Stimulated activated CD4-positive, alpha-beta T cell treated with anti-CD3 and anti-CD28 coated beads, Interleukin-1b, Interleukin-23, amount 100 ng/mL, for 1 hour (primary cell): Measurements from ENCODE around the gene C16orf96.
"Not testable (repeated sequence)": the region's sequence is repeated elsewhere in the genome, so short reads cannot be mapped to it uniquely, and the experiment has no call there.

ENCODE experiments used
- DNase-seq, 2 donors: peaks; one replicate each; pipeline ENCODE4 v3.0.0-alpha.2; 2020; ENCODE audit warnings: low read depth in 2 of 2

C16orf96 gene

DNA sequence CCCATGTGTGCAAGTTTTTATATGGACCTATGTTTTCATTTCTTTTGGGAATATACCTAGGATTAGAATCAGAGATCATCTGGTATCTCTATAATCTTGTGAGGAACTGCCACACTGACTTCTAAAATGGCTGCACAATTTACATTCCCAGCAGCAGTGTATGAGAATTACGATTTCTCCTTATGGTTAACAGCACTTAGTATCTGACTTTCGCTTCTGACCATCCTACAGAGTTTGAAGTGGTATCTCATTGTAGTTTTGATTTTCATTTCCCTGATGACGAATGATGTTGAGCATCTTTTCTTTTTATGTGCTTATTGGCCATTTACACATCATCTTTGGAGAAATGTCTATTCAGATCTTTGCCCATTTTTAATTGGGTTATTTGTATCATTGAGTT, 10.0 kb downstream of the C16orf96 start:
- no peak for DNase-seq

DNA sequence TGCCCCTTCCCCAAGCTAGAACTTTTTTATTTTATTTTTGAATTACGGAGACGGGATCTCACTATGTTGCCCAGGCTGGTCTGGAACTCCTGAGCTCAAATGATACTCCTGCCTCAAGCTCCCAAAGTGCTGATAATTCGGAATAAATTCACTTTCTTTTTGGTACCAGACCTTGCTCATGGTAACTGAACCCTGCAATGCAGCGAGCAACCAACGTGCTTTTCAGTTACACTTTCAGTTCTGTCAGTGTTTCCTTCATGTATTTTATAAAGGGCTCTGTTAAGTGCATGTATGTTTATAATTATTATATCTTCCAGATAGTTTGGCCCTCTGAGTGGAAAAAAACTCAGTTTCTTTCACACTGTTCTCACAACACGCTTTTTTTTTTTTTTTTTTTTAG, 13.9 kb downstream of the C16orf96 start:
- DNase-seq: no peak

DNA sequence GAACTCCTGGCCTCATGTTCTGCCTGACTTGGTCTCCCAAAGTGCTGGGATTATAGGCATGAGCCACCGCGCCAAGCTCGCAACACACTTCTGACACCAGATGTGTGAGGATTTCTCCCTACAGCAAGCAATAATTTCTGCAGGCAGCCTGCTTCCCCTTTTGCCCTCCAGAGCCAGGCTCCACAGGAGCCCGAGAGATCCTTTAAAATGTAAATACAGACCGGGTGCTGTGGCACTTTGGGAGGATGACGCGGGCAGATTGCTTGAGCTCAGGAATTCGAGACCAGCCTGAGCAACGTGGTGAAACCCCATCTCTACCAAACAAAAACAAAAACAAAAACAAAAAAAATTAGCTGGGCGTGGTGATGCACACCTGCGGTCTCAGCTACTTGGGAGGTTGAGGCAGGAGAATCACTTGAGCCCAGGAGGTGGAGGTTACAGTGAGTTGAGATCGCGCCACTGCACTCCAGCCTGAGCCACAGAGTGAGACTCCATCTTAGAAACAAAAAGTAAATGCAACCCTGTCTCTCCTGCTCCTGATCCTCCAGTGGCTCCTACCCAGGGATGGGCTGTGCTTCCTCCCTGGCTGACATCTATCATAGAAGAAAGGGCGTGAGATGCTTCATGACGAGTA, 14.7 kb downstream of the C16orf96 start:
- DNase-seq: no peak

DNA sequence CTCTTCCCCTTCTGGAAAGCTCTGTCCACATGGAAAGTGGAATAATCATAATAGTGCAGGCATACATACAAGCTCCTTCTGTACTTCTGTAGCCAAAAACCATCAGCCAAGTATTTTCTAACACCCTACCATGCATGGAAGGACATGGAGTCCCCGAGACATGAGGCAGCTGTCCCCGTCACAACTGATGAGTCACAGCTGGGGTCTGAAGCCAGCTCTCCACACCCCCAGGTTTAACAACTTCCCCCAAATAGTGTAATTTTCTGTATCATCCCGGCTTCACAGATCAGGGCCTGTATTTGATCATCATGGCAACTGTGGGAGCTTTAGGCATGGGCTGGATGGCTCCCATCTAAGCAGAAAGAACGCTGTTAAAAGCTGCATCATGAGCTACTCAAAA, 16.6 kb downstream of the C16orf96 start:
- no peak for DNase-seq

DNA sequence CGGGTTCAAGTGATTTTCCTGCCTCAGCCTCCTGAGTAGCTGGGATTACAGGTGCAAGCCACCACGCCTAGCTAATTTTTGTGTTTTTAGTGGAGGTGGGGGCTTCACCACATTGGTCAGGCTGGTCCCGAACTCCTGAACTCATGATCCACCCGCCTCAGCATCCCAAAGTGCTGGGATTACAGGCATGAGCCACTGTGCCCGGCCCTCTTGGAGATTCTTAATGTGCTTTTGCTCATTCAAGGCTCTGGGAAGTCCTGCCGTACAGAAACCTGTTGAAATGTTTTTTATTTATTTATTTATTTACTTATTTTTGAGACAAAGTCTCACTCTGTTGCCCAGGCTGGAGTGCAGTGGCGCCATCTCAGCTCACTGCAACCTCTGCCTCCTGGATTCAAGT, 17.8 kb downstream of the C16orf96 start:
- DNase-seq: not testable (repeated sequence)

DNA sequence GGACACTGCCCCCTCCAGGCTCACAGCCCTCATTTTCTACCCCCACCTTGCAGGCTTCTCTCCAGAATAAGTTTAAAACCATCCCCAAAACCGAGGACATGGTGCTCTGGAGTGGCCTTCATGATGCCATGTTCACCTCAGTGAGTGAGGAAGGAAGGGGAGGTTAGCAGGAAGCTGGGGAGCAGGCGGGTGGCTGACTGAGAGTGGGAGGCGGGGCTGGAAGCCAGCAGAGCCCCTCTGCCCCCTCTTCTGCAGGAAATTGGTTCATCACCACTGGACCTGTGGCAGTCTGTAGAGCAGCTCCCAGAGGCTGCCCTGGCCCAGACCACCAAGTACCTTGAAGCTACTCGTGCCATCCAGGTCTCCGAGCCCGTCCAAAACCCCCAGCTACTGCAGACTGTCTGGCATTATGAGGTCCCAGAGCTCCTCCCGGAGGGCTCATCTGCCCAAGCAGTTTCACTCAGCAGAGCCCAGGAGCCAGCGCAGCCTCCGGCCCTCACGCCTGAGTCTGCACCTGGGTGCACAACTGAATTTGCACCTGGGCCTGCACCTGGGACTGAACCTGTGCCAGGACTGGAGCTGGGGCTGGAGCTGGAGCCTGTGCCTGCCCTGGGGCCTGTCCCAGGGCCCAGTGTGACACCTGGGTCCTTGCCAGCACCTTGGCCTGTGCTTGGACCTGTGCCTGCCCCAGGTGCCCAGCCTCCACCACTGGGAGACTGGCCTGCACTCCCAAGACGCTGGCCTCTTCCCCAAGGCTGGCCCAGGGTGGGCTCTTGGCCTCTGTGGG, 19.0 kb downstream of the C16orf96 start:
- DNase-seq: no peak

DNA sequence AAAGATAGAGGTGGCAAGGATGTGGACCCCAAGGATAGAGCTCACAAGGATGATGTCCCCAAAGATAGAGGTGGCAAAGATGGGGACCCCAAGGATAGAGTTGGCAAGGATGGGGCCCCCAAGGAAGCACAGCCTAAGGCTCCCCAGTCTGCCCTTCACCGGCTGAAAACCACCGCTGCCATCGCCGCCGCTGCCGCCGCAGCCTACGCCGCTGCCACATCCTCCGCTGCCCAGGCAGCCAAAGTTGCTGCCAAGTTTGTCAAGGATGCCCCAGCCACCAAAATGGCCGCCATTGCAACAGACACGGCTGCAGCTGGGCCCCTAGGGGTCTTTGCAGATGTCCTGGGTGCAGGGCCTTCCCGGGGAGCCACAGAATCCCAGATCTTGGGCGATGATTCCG, 19.9 kb downstream of the C16orf96 start:
- no peak for DNase-seq

DNA sequence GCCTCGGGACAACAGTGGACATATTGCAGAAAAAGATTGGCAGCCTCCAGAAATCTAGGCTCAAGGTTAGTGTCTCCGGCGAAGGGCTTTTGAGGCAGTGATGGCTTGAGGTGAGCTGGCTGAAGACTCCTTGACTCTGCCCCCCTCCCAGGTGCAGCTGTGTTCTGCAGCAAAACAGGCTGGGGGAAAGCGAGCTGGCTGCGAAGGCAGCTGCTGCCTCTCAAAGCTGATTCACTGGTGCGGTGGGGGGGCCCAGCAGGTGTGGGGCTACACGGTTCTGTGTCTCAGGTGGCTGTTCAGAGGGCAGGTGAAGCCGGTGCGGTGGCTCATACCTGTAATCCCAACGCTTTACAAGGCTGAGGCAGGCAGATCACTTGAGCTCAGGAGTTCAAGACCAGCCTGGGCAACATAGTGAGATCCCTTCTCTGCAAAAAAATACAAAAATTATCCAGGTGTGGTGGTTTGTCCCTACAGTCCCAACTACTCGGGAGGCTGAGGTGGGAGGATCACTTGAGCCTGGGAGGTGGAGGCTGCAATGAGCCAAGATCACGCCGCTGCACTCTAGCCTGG, 22.9 kb downstream of the C16orf96 start:
- no peak for DNase-seq

DNA sequence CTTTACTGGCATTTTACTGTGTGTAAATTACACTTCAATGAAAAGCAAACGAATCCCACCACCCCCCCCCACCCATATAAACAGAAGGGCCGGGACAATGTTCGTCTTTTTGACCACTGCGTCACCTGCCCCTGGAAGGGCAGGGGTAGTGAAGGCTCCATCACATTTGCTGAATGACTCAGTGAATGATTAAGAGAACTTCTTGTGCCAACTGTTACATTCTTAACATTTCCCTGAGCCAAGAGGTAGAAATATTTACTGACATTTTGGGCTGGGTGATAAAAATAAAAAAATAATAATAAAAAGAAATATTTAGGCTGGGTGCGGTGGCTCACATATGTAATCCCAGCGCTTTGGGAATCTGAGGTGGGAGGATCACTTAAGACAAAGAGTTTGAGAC, 24.1 kb downstream of the C16orf96 start:
- no peak for DNase-seq

DNA sequence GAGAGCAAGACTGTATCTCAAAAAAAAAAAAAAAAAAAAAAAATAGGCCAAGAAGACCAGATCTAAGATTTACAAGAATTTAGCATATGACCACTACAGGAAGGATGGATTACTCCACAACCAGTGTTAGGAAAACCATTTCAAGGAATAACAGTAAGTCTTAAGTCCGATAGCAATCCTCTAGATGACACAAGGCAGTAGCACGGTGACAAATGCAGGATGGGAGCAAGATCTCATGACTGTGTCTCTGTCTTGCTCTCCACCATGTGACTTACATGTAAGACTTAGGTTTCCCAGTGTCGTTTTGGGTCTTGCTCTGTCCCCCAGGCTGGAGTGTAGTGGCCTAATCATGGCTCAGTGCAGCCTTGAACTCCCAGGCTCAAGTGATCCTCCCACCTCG, 27.8 kb downstream of the C16orf96 start:
- DNase-seq: no peak

DNA sequence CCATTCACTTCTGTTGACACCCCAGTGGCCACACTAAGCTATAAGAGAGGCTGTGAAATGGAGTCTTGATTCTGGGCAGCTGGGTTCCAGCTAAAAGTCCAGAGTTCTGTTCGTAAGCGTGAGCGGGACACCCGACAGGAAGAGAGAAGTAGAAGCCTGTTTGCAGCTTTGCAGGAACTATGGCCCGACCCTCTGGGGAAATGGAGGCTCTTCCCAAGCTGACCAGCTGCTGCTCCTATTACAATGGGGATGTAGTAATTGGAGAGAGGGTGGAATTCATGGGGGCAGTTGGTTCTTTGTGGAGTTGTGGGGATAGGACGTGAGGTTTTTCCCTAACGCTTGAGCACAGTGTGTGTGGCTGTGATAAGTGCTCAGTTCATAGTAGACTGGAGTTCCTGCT, 30.2 kb downstream of the C16orf96 start:
- DNase-seq: no peak

DNA sequence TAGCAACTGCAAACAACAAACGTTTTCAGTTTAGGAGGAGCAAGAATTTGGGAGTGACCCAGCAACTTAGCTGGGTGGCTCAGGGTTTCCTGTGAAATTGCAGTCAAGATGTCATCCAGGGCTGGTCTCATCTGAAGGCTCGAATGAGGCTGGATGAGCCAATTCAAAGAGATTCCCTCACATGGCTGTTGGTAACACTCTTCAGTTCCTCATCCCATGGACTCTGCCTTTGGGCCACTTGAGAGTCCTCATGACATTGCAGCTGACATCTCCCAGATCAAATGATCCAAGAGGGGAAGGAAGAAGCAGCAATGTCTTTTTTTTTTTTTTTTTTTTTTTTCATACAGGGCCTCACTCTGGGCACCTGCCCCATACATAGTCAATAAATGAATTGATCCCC, 32.2 kb downstream of the C16orf96 start:
- DNase-seq: no peak

DNA sequence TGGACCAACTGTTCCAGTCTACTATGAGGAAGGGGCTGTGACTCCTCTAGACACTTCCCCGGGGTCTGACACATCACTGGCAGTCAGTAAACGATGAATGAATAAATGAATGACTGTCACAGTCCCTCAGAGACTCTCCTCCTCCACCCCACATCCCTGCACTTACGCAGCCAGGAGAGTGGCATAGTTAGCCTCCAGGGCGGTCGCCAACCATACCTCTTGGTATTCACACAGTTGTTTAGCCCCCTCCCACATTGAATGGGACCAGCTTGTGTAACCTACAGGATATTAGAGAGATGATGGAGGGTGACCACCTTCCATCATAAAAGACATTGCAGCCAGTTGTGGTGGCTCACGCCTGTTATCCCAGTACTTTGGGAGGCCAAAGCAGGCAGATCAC, 32.8 kb downstream of the C16orf96 start:
- DNase-seq: no peak

DNA sequence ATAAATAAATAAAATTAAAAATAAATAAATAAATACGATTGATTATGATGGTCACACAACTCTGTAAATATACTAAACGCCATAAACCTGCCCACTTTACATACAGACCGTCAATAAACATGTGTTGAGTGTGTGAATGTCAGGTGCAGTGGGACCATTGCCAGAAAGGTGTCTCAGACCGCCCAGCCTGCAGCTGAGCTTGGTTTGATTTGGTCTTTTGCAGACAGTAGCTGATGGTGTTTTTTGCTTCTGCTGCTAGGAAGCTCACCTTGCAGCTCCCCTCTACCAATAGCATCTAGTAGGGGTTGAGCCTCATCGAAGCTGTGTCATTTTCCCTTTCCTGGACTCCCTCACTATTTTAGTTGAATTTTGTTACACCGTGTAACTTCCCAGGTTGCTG, 35.1 kb downstream of the C16orf96 start:
- no peak for DNase-seq

DNA sequence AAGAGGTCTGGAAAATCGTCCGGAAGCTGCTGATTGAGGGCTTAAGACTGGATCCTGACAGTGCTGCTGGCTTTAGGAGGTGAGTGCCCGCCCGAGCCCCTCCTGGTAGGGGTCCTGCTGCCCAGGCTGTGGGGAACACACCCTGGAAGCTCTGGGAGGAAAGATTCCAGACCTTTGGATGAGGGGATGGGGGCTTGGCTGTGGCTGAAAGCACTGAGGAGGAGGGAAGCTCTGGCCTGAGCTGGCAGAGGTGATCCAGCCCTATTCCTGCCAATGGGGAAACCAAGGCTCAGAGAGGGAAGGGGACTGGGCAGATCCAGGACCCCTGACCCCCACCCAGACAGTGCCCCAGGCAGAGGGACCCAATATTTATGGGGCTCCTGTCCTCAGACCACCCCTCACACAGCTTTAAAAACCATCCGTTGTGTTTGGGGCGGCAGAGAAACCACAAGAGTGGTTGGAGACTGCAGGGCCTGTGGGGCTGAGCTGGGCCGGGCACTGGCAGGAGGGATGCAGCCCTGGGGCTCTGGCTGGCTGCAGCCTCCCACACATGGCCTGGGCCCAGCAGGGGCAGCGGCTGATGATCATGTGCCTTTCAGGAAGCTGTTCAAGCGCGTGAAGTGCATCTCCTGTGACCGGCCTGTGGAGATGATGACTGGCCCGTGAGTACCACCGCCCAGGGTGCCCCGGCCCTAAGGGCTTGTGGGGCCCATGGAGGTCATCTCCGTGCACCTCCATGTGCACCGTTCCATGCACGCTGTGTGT, 35.7 kb downstream of the C16orf96 start:
- no peak for DNase-seq

DNA sequence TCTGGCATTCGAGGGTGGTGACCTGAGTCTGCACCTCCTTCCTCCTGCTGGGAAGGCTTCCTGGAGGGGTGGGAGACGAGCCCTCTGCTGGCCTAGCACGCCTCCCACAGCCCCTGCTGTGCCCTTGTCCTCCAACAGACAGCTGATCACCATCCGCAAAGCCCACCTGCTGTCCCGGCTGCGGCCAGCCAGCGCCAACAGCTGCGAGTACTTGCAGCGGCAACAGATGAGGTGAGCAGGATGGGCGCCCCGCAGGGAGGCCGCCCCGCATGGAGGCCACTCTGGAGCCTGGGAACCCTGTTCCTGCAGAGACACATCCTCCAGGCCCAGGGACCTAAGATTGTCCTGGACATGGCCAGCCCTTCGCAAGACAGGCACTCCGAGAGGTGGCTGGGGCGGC, 36.9 kb downstream of the C16orf96 start:
- DNase-seq: no peak

DNA sequence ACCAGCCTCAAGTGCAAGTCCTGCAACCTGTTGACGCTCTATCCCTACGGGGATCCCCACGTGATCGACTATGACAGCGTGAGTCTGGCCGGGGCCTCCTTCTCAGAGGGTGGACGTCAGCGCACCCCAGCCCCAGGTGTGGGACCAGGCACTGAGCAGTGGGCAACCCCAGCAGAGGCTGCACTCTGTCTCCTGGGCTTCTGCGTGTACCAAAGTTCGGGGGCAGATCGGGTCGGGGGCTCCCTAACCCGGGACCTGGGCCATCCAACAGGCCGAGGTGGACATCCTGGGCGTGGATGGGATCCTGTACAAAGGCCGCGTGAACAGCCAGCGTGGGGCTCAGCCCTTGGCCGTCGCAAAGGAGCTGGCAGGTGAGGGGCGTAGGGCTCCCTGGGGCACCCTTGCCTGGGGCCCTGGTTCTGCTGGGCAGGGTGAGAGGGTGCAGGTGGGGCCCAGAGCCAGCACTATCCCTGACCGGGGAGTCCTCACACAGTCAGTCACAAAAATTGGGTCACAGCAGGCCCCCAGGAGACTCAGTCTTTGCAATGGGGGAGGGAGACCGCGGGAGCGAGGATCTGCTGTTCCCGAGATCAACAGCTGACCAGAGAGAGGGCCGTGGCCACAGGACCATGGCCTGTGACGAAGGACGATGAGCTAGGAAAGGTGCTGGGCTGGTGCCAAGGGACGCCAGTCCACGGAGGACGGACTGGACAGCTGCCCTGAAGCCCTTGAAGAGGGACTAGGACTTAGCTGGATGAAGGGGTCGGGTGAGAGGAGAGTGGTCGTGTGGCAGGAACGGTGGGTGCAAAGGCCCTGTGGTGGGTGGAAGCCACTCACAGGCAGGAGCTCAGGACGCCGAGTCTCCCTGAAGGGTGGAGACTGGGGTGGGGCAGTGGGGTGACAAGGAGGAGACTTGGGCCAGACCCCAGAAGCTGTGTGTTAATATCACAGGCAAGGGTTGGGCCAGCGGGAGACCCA, 38.6 kb downstream of the C16orf96 start:
- DNase-seq: no peak

DNA sequence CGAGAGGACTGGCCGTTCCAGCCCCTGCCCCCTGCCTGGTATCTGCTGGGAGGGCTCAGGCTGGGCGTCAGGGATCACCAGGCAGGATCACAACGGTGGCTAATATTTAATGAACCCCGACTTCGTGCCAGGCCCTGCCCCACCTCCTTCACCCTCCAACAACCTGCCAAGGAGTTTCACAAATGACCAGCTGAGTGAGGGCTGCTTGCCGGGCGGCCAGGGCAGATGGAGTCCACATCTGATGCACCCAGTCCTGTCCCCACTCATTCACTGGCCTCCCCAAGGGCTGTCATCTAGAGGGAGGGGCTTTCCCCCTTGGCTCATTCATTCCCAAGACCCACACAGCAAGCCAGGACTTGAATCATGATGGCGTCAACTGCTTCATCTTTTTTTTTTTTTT, 41.0 kb downstream of the C16orf96 start:
- no peak for DNase-seq

DNA sequence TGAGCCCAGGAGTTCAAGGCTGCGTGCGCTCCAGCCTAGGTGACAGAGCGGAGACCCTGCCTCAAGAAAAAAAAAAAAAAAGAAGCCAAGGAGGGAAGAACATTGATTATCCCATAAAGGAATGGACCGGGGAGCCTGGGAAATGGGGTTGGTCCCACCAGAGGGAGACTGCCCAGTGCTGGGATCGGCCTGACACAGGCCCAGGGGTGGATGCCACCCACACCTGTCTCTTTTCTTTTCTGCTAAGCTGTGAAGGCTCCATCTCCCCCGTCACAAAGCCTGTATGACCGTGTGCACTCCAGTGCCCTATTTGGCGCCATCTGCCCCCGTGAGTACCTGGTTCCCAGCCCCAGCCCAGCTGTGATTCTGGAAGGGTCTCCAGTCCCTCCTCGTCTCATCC, 42.9 kb downstream of the C16orf96 start:
- DNase-seq: no peak

DNA sequence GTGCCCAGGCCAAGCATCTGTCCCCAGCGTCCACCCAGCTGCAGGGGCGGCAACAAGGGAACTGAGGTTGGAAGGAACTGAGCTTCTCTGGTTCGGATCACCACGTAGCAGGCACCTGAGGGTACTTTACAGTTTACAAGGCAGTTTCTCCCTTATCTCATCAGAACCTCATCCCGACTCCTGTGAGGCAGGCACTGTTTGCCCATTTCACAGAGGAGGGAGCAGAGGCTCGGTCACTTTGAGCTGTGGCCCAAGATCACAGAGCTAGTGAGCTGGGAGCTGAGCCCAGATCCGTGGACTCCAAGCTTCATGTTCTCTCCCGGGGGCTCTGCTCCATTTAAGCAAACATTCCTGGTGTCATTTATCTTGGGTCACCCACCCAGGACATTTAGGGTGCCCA, 43.4 kb downstream of the C16orf96 start:
- no peak for DNase-seq
